GM23248 (cell line): ENCODE measurements around the gene FAM174C. TPM values are rescaled to one million over a fixed set of nuclear protein-coding genes. Genes with fewer than 3 reads are reported as not detected.
A peak's percentile ranks its signal among the peaks of the same experiment; 100 is the strongest.

Source experiments
- DNase-seq: peaks from one replicate; pipeline ENCODE4 v3.0.0-alpha.2; 2015
- H2AFZ ChIP-seq: fragments of 200-600 bp; sonication (generic); 2 replicates; pipeline ENCODE4 v1.6.1; 2016; ENCODE audit warnings: antibody characterized with exemption
- H3F3A ChIP-seq: fragments of 200-600 bp; sonication (generic); 2 replicates; pipeline ENCODE4 v1.6.1; 2016; ENCODE audit warnings: mild to moderate bottlenecking, antibody characterized with exemption, mixed run types; ENCODE audit not compliant: insufficient read depth
- H3K27ac ChIP-seq: fragments of 200-600 bp; sonication (generic); 2 replicates; pipeline ENCODE4 v1.5.1; 2016; ENCODE audit warnings: mild to moderate bottlenecking
- H3K27me3 ChIP-seq: fragments of 200-600 bp; sonication (generic); replicated peaks from 2 replicates; pipeline ENCODE4 v1.6.1; 2016; ENCODE audit warnings: mild to moderate bottlenecking; ENCODE audit not compliant: insufficient read depth
- H3K36me3 ChIP-seq: fragments of 200-600 bp; sonication (generic); 2 replicates; pipeline ENCODE4 v1.6.1; 2016; ENCODE audit warnings: low read depth, mild to moderate bottlenecking
- H3K4me1 ChIP-seq: fragments of 200-600 bp; sonication (generic); 2 replicates; pipeline ENCODE4 v1.6.1; 2016; ENCODE audit warnings: mild to moderate bottlenecking; ENCODE audit not compliant: insufficient read depth
- H3K4me2 ChIP-seq: fragments of 200-600 bp; sonication (generic); one replicate; pipeline ENCODE4 v1.6.1; 2016; ENCODE audit warnings: mild to moderate bottlenecking; ENCODE audit not compliant: unreplicated experiment
- H3K4me3 ChIP-seq: fragments of 200-600 bp; sonication (generic); 2 replicates; pipeline ENCODE4 v1.5.1; 2016; ENCODE audit warnings: mild to moderate bottlenecking
- H3K79me2 ChIP-seq: fragments of 200-600 bp; sonication (generic); 2 replicates; pipeline ENCODE4 v1.6.1; 2016; ENCODE audit warnings: mild to moderate bottlenecking; ENCODE audit not compliant: insufficient read depth
- H3K9ac ChIP-seq: fragments of 200-600 bp; sonication (generic); 2 replicates; pipeline ENCODE4 v1.6.1; 2016; ENCODE audit warnings: mild to moderate bottlenecking
- H3K9me2 ChIP-seq: fragments of 200-600 bp; sonication (generic); 2 replicates; pipeline ENCODE4 v1.6.1; 2016; ENCODE audit warnings: mixed run types, mild to moderate bottlenecking, moderate library complexity; ENCODE audit not compliant: insufficient read depth
- H3K9me3 ChIP-seq: fragments of 200-600 bp; sonication (generic); one replicate; pipeline ENCODE4 v1.6.1; 2017; ENCODE audit warnings: low read depth
- H4K20me1 ChIP-seq: fragments of 200-600 bp; sonication (generic); 2 replicates; pipeline ENCODE4 v1.6.0; 2016; ENCODE audit not compliant: insufficient read depth
- EZH2 ChIP-seq: fragments of 200-600 bp; sonication (generic); IDR thresholded peaks from 2 replicates; pipeline ENCODE4 v1.6.1; 2018; ENCODE audit warnings: antibody characterized with exemption, mild to moderate bottlenecking; ENCODE audit not compliant: insufficient read depth, poor library complexity, severe bottlenecking
- EZH2phosphoT487 ChIP-seq: fragments of 200-600 bp; sonication (generic); IDR thresholded peaks from 2 replicates; pipeline ENCODE4 v1.6.1; 2018; ENCODE audit warnings: antibody characterized with exemption, moderate library complexity, mild to moderate bottlenecking, low read depth; ENCODE audit not compliant: insufficient read depth
- WGBS, 2 experiments: methylation state at CpG; one replicate each; pipeline ENCODE4 v1.1.6; 2015 to 2017; ENCODE audit warnings: low lambda C conversion rate in 2 of 2, low coverage in 1 of 2; ENCODE audit errors: missing lambda C conversion rate in 2 of 2; 5-methylcytosine and 5-hydroxymethylcytosine counted together
- in situ Hi-C: fragments of 300-500 bp; cut with MboI; formaldehyde crosslinking; loops from 2 replicates; pipeline ENCODE4 v1.15.0; 2020
- polyA plus RNA-seq: library from polyadenylated mRNA; unstranded; fragments of >200 nt; fragmentation: Nextera tagmentation; extraction: Ambion mirVana; gene quantifications from 2 replicates; pipeline ENCODE4 v1.2.1, GENCODE V29; 2016
- total RNA-seq: library from RNA; depleted of rRNA; stranded (reverse); fragments of >200 nt; shearing (Covaris generic); gene quantifications from 2 replicates; pipeline ENCODE4 v1.2.3, GENCODE V29; 2014

Gene FAM174C
- total and polyA plus RNA-seq, 2 experiments from 2014 or later, result 81.6 to 84.5 TPM

- Histone ChIP-seq H3K27me3 (peaks cover 14% of the 10 kb centered on the region; the same call in 1 of the 2 replicates), H3K9me3 (no peaks in the 10 kb centered on the region), H3K79me2 (no peaks in the 10 kb centered on the region), H3K4me3 (no peak overlapping the region), H3F3A (no peaks in the 10 kb centered on the region), H4K20me1 (no peaks in the 10 kb centered on the region), H2AFZ (no peak overlapping the region), H3K9ac (no peak overlapping the region), H3K4me2 (no peak overlapping the region), H3K4me1 (no peaks in the 10 kb centered on the region), H3K9me2 (no peaks in the 10 kb centered on the region), H3K27ac (no peak overlapping the region), H3K36me3 (no peaks in the 10 kb centered on the region)
- TF ChIP-seq EZH2 (no peak), EZH2phosphoT487 (no peak)
- DNase-seq, result peak; percentile 48
- in situ Hi-C loops, result no loop called here
- WGBS, 2 experiments, result 9 to 24% methylated on average over 35 to 78 of the region's 82 CpGs
Observed at GRCh38 chr19:1295169-1296012, 20.1 kb downstream of the FAM174C start.

GRCh38 chr19:1296078-1296477, 20.7 kb downstream of the FAM174C start:
- H3K9me2 ChIP-seq, result no peaks in the 10 kb centered on the region
- no peaks in the 10 kb centered on the region for H3K36me3 ChIP-seq
- H3F3A ChIP-seq, result no peaks in the 10 kb centered on the region
- H3K9ac ChIP-seq, result no peak overlapping the region
- H3K79me2 ChIP-seq, result no peaks in the 10 kb centered on the region
- H3K4me2 ChIP-seq, result no peak overlapping the region
- H3K9me3 ChIP-seq, result no peaks in the 10 kb centered on the region
- H3K4me1 ChIP-seq, result no peaks in the 10 kb centered on the region
- in situ Hi-C loops, result no loop called here
- no peak overlapping the region for H3K4me3 ChIP-seq
- H3K27me3 ChIP-seq, result peaks cover 14% of the 10 kb centered on the region; the same call in 1 of the 2 replicates
- H4K20me1 ChIP-seq, result no peaks in the 10 kb centered on the region
- no peak for DNase-seq
- 79 to 84% methylated on average over 12 to 13 of the region's 13 CpGs for WGBS, 2 experiments
- no peak overlapping the region for H2AFZ ChIP-seq
- H3K27ac ChIP-seq, result no peak overlapping the region
- TF ChIP-seq EZH2 (no peak), EZH2phosphoT487 (no peak)

- no peaks in the 10 kb centered on the region for H3K4me1 ChIP-seq
- H3K4me3 ChIP-seq, result no peak overlapping the region
- H3F3A ChIP-seq, result no peaks in the 10 kb centered on the region
- H3K79me2 ChIP-seq, result no peaks in the 10 kb centered on the region
- no peaks in the 10 kb centered on the region for H3K9me3 ChIP-seq
- no peak overlapping the region for H3K4me2 ChIP-seq
- no peaks in the 10 kb centered on the region for H3K9me2 ChIP-seq
- no peak overlapping the region for H2AFZ ChIP-seq
- WGBS, 2 experiments, result 81 to 84% methylated on average over 23 to 24 of the region's 24 CpGs
- TF ChIP-seq EZH2phosphoT487 (no peak), EZH2 (no peak)
- DNase-seq, result no peak
- peaks cover 14% of the 10 kb centered on the region; the same call in 1 of the 2 replicates for H3K27me3 ChIP-seq
- no peaks in the 10 kb centered on the region for H4K20me1 ChIP-seq
- in situ Hi-C loops, result no loop called here
- H3K36me3 ChIP-seq, result no peaks in the 10 kb centered on the region
- no peak overlapping the region for H3K27ac ChIP-seq
- H3K9ac ChIP-seq, result no peak overlapping the region
Observed at GRCh38 chr19:1296575-1297271, 21.4 kb downstream of the FAM174C start.

- 91% methylated on average over 8 of the region's 8 CpGs for WGBS, 2 experiments
- no peak overlapping the region for H3K4me2 ChIP-seq
- no peaks in the 10 kb centered on the region for H3K36me3 ChIP-seq
- H3K4me1 ChIP-seq, result no peaks in the 10 kb centered on the region
- TF ChIP-seq EZH2, result no peak
- H3K27me3 ChIP-seq, result no peaks in the 10 kb centered on the region
- no peak overlapping the region for H3K9ac ChIP-seq
- no peak overlapping the region for H3K27ac ChIP-seq
- no peaks in the 10 kb centered on the region for H3K79me2 ChIP-seq
- no peaks in the 10 kb centered on the region for H3K9me2 ChIP-seq
- no peaks in the 10 kb centered on the region for H3K9me3 ChIP-seq
- no peaks in the 10 kb centered on the region for H3F3A ChIP-seq
- H4K20me1 ChIP-seq, result no peaks in the 10 kb centered on the region
- H2AFZ ChIP-seq, result no peak overlapping the region
- DNase-seq, result no peak
- H3K4me3 ChIP-seq, result no peak overlapping the region
- in situ Hi-C loops, result no loop called here
Observed at GRCh38 chr19:1298235-1298634, 22.9 kb downstream of the FAM174C start.
